Liver (tissue), 9 donors: ENCODE measurements around the gene HS1BP3. TPM values are rescaled to one million over a fixed set of nuclear protein-coding genes. Genes with fewer than 3 reads are reported as not detected.

Experiments used
- DNase-seq: peaks from one replicate; pipeline ENCODE4 v3.0.0-alpha.2; 2017; ENCODE audit warnings: low spot score
- H3K27ac ChIP-seq, 2 donors: one replicate each; pipeline ENCODE4 v1.7.0; 2013; ENCODE audit warnings: inconsistent platforms in 2 of 2, low read length in 2 of 2, control low read depth in 1 of 2, low read depth in 1 of 2, mild to moderate bottlenecking in 1 of 2
- H3K27me3 ChIP-seq, 4 donors: one replicate each; pipeline versions ENCODE4 v1.6.1 to v1.7.0; 2013; ENCODE audit warnings: low read length in 3 of 4, inconsistent platforms in 1 of 4, mild to moderate bottlenecking in 1 of 4, moderate library complexity in 1 of 4; ENCODE audit not compliant: control insufficient read depth in 4 of 4, insufficient read depth in 4 of 4
- H3K36me3 ChIP-seq, 4 donors: one replicate each; pipeline versions ENCODE4 v1.6.1 to v1.7.0; 2013; ENCODE audit warnings: low read length in 3 of 4, mild to moderate bottlenecking in 3 of 4, low read depth in 1 of 4, moderate library complexity in 1 of 4; ENCODE audit not compliant: control insufficient read depth in 4 of 4, insufficient read depth in 3 of 4
- H3K4me1 ChIP-seq, 4 donors: one replicate each; pipeline versions ENCODE4 v1.6.1 to v1.7.0; 2013; ENCODE audit warnings: low read length in 3 of 4, mild to moderate bottlenecking in 3 of 4, moderate library complexity in 1 of 4; ENCODE audit not compliant: control insufficient read depth in 4 of 4, insufficient read depth in 4 of 4
- H3K4me3 ChIP-seq, 3 donors: one replicate each; pipeline versions ENCODE4 v1.6.1 to v1.7.0; 2013; ENCODE audit warnings: low read length in 3 of 3, control low read depth in 1 of 3, low read depth in 1 of 3, mild to moderate bottlenecking in 1 of 3
- H3K9ac ChIP-seq, 2 donors: one replicate each; pipeline ENCODE4 v1.7.0; 2013; ENCODE audit warnings: low read length in 2 of 2, mild to moderate bottlenecking in 2 of 2, moderate library complexity in 2 of 2, control low read depth in 1 of 2, low read depth in 1 of 2
- H3K9me3 ChIP-seq, 4 donors: one replicate each; pipeline versions ENCODE4 v1.6.1 to v1.7.0; 2013; ENCODE audit warnings: low read length in 3 of 4; ENCODE audit not compliant: control insufficient read depth in 4 of 4
- CTCF ChIP-seq: fragments of 150-350 bp; IDR thresholded peaks from 2 replicates; pipeline ENCODE4 v1.5.1; 2017; ENCODE audit warnings: improper control_type of control experiment, low read depth, low read length; ENCODE audit not compliant: missing input control
- EGR1 ChIP-seq, 2 donors: IDR thresholded peaks; 2 replicates each; pipeline ENCODE4 v1.6.1; 2016 to 2018; ENCODE audit warnings: antibody characterized with exemption in 2 of 2, low read depth in 2 of 2
- FOXA1 ChIP-seq: IDR thresholded peaks from 2 replicates; pipeline ENCODE4 v1.6.1; 2016; ENCODE audit warnings: antibody characterized with exemption
- FOXA2 ChIP-seq: IDR thresholded peaks from 2 replicates; pipeline ENCODE4 v1.6.1; 2016; ENCODE audit warnings: antibody characterized with exemption
- GABPA ChIP-seq, 2 donors: IDR thresholded peaks in 1 of 2; conservative IDR thresholded peaks in 1 of 2; 2 replicates each; pipeline ENCODE4 v1.6.1; 2016; ENCODE audit warnings: antibody characterized with exemption in 2 of 2, mild to moderate bottlenecking in 1 of 2, moderate library complexity in 1 of 2
- HNF4A ChIP-seq, 2 donors: conservative IDR thresholded peaks; 2 replicates each; pipeline ENCODE4 v1.6.1; 2016; ENCODE audit warnings: antibody characterized with exemption in 2 of 2, mild to moderate bottlenecking in 2 of 2
- HNF4G ChIP-seq: IDR thresholded peaks from 2 replicates; pipeline ENCODE4 v1.6.1; 2016; ENCODE audit warnings: antibody characterized with exemption
- JUND ChIP-seq, 2 donors: IDR thresholded peaks; 2 replicates each; pipeline ENCODE4 v1.6.1; 2016; ENCODE audit warnings: antibody characterized with exemption in 2 of 2
- NR2F2 ChIP-seq: IDR thresholded peaks from 2 replicates; pipeline ENCODE4 v1.6.1; 2016; ENCODE audit warnings: antibody characterized with exemption
- RAD21 ChIP-seq, 2 donors: IDR thresholded peaks; 2 replicates each; pipeline ENCODE4 v1.6.1; 2016; ENCODE audit warnings: antibody characterized with exemption in 2 of 2, mild to moderate bottlenecking in 2 of 2
- REST ChIP-seq: IDR thresholded peaks from 2 replicates; pipeline ENCODE4 v1.6.1; 2016; ENCODE audit warnings: antibody characterized with exemption, mild to moderate bottlenecking
- RXRA ChIP-seq, 2 donors: IDR thresholded peaks; 2 replicates each; pipeline ENCODE4 v1.6.1; 2017 to 2018; ENCODE audit warnings: antibody characterized with exemption in 2 of 2, mild to moderate bottlenecking in 1 of 2
- SP1 ChIP-seq: IDR thresholded peaks from 2 replicates; pipeline ENCODE4 v1.6.1; 2018; ENCODE audit warnings: antibody characterized with exemption, mild to moderate bottlenecking
- TAF1 ChIP-seq: conservative IDR thresholded peaks from 2 replicates; pipeline ENCODE4 v1.6.1; 2016; ENCODE audit warnings: antibody characterized with exemption, mild to moderate bottlenecking
- YY1 ChIP-seq: IDR thresholded peaks from 2 replicates; pipeline ENCODE4 v1.6.1; 2016; ENCODE audit warnings: antibody characterized with exemption, mild to moderate bottlenecking
- WGBS: extraction: QIAGEN DNeasy Blood & Tissue Kit; methylation state at CpG from one replicate; pipeline ENCODE4 v1.1.7; 2013; 5-methylcytosine and 5-hydroxymethylcytosine counted together
- polyA plus RNA-seq, 2 donors: library from polyadenylated mRNA; stranded (reverse) in 1 of 2; unstranded in 1 of 2; fragments of 200-250 nt in 1 of 2; fragments of >200 nt in 1 of 2; fragmentation: Nextera tagmentation in 1 of 2; extraction: Ambion mirVana in 1 of 2; gene quantifications; one replicate each; pipeline versions ENCODE4 v1.2.1 to v1.2.3, GENCODE V29; 2013 to 2015
- total RNA-seq, 2 donors: library from RNA; depleted of rRNA; stranded (reverse); fragments of >200 nt; gene quantifications; one replicate each; pipeline ENCODE4 v1.2.3, GENCODE V29; 2014
- TF ChIP-seq, protein P1 (sequence below): IDR thresholded peaks from 2 replicates; pipeline ENCODE4 v1.6.1; 2016; ENCODE audit warnings: antibody characterized with exemption
- TF ChIP-seq, protein P2 (sequence below): IDR thresholded peaks from 2 replicates; pipeline ENCODE4 v1.6.1; 2016; ENCODE audit warnings: antibody characterized with exemption
- donor health status: healthy.
- donor health status: healthy.
- donor health status: healthy.
- donor health status: healthy.
- donor health status: healthy.

Gene HS1BP3
- total and polyA plus RNA-seq, 4 donors: 7.7 to 15.4 (median 10.9) TPM

- 57% methylated on average over 7 of the region's 7 CpGs for WGBS
- H3K4me3 ChIP-seq: no peak overlapping the region
- no peak overlapping the region for H3K9ac ChIP-seq
- no peak for DNase-seq
- no peaks in the 10 kb centered on the region for H3K27me3 ChIP-seq
- no peak overlapping the region for H3K27ac ChIP-seq
- H3K4me1 ChIP-seq: peaks cover 3 to 34% (median 27%) of the 10 kb centered on the region in 4 donors
- TF ChIP-seq FOXA2 (no peak), TAF1 (no peak), GABPA (IDR thresholded peaks at IDR 0.05 in 1 of 2, conservative IDR thresholded peaks at IDR 0.05 in 1 of 2) (no peak), CTCF (peak; percentile 75), NR2F2 (no peak), HNF4A (conservative IDR thresholded peaks at IDR 0.05) (peak in 1 of 2 donors; percentile 25), JUND (IDR thresholded peaks at IDR 0.05) (no peak), RAD21 (IDR thresholded peaks at IDR 0.05) (peak; percentile 92 to 93), RXRA (IDR thresholded peaks at IDR 0.05) (peak; percentile 13 to 59), EGR1 (IDR thresholded peaks at IDR 0.05; ENCODE audit: low read depth in 2 of 2) (no peak)
- TF ChIP-seq, protein P1, sequence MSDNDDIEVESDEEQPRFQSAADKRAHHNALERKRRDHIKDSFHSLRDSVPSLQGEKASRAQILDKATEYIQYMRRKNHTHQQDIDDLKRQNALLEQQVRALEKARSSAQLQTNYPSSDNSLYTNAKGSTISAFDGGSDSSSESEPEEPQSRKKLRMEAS: no peak
- H3K36me3 ChIP-seq: peaks cover 0 to 2% (median 0%) of the 10 kb centered on the region in 4 donors
- H3K9me3 ChIP-seq: no peaks in the 10 kb centered on the region
Measured at GRCh38 chr2:20682167-20682920, 31.4 kb upstream of the HS1BP3 start.

DNA sequence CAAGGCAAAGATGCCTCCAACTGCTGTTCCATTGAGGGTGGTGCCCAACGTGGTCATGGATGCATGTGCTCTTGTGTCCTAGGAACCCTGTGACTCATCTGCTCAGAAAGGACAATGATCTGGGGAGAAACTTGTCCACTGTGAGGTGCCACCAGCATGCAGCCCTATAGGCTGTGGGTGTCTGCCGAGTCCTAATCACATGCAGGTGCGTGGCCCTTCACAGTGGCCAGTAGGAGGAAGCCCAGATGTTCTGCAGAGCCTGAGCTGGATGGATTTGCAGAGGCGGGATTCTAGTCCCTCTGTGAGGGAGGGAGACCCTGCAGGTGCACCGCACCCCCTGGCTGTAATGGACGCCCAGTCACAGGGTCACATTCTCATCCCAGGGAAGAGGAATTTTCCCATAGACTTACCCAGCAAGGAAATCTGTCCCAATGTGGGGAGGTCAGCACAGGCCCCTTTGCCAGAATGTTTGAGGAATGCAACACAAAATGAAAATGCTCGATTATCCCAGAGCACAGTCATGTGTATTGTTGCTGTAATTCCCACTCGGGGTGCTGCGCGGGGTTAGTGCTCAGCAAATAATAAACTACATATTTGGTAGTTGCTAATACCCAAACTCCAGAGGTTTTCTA is 30.0 kb upstream of the HS1BP3 start:
- 92% methylated on average over 10 of the region's 10 CpGs for WGBS
- H3K9ac ChIP-seq: no peak overlapping the region

More for the DNA sequence above, 30.0 kb upstream of the HS1BP3 start:
- TF ChIP-seq CTCF (no peak), NR2F2 (no peak), GABPA (IDR thresholded peaks at IDR 0.05 in 1 of 2, conservative IDR thresholded peaks at IDR 0.05 in 1 of 2) (no peak), TAF1 (no peak), FOXA1 (no peak), RAD21 (IDR thresholded peaks at IDR 0.05) (no peak), JUND (IDR thresholded peaks at IDR 0.05) (no peak), FOXA2 (no peak), YY1 (no peak), HNF4A (conservative IDR thresholded peaks at IDR 0.05) (no peak), HNF4G (no peak), EGR1 (IDR thresholded peaks at IDR 0.05; ENCODE audit: low read depth in 2 of 2) (no peak), SP1 (no peak), REST (no peak), RXRA (IDR thresholded peaks at IDR 0.05) (no peak)
- TF ChIP-seq, protein P2, sequence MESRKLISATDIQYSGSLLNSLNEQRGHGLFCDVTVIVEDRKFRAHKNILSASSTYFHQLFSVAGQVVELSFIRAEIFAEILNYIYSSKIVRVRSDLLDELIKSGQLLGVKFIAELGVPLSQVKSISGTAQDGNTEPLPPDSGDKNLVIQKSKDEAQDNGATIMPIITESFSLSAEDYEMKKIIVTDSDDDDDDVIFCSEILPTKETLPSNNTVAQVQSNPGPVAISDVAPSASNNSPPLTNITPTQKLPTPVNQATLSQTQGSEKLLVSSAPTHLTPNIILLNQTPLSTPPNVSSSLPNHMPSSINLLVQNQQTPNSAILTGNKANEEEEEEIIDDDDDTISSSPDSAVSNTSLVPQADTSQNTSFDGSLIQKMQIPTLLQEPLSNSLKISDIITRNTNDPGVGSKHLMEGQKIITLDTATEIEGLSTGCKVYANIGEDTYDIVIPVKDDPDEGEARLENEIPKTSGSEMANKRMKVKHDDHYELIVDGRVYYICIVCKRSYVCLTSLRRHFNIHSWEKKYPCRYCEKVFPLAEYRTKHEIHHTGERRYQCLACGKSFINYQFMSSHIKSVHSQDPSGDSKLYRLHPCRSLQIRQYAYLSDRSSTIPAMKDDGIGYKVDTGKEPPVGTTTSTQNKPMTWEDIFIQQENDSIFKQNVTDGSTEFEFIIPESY: no peak
- Histone ChIP-seq H3K27me3 (no peaks in the 10 kb centered on the region), H3K4me1 (peaks cover 9 to 45% (median 38%) of the 10 kb centered on the region in 4 donors), H3K27ac (no peak overlapping the region), H3K36me3 (no peaks in the 10 kb centered on the region), H3K4me3 (no peak overlapping the region), H3K9me3 (no peaks in the 10 kb centered on the region)
- no peak for DNase-seq
